GM23338 (cell line): ENCODE results near the gene IPO8. TPM values are rescaled to one million over a fixed set of nuclear protein-coding genes. Genes with fewer than 3 reads are reported as not detected.

Experiments
- ATAC-seq: fragments of 200-7000 bp; cut with Tn5 transposase; 3 replicates; pipeline ENCODE4 v1.9.1; 2020
- DNase-seq: peaks from one replicate; pipeline ENCODE4 v3.0.0-alpha.2; 2015; ENCODE audit warnings: low spot score
- H2AFZ ChIP-seq: fragments of 200-600 bp; sonication (generic); 2 replicates; pipeline ENCODE4 v1.8.0; 2016; ENCODE audit warnings: antibody characterized with exemption, mild to moderate bottlenecking, moderate library complexity
- H3F3A ChIP-seq: fragments of 200-600 bp; sonication (generic); replicated peaks from 2 replicates; pipeline ENCODE4 v1.8.0; 2017; ENCODE audit warnings: antibody characterized with exemption, mixed run types, low read depth
- H3K27ac ChIP-seq: fragments of 200-600 bp; sonication (generic); 2 replicates; pipeline ENCODE4 v1.6.1; 2016; ENCODE audit warnings: low read depth
- H3K27me3 ChIP-seq: fragments of 200-600 bp; sonication (generic); 2 replicates; pipeline ENCODE4 v1.8.0; 2016; ENCODE audit warnings: mild to moderate bottlenecking, mixed run types, moderate library complexity; ENCODE audit not compliant: insufficient read depth
- H3K36me3 ChIP-seq: fragments of 200-600 bp; sonication (generic); 2 replicates; pipeline ENCODE4 v1.8.0; 2016; ENCODE audit warnings: mild to moderate bottlenecking; ENCODE audit not compliant: insufficient read depth
- H3K4me1 ChIP-seq: fragments of 200-600 bp; sonication (generic); 2 replicates; pipeline ENCODE4 v1.8.0; 2016; ENCODE audit warnings: mild to moderate bottlenecking, moderate library complexity; ENCODE audit not compliant: insufficient read depth
- H3K4me2 ChIP-seq: fragments of 200-600 bp; sonication (generic); 2 replicates; pipeline ENCODE4 v1.7.1; 2017; ENCODE audit warnings: mixed run types
- H3K4me3 ChIP-seq: fragments of 200-600 bp; sonication (generic); 2 replicates; pipeline ENCODE4 v1.6.1; 2016; ENCODE audit warnings: mixed run types
- H3K79me2 ChIP-seq: fragments of 200-600 bp; sonication (generic); replicated peaks from 2 replicates; pipeline ENCODE4 v1.8.0; 2017; ENCODE audit warnings: mild to moderate bottlenecking; ENCODE audit not compliant: insufficient read depth
- H3K9me2 ChIP-seq: fragments of 200-600 bp; sonication (generic); 2 replicates; pipeline ENCODE4 v1.8.0; 2017; ENCODE audit not compliant: insufficient read depth
- H4K20me1 ChIP-seq: fragments of 200-600 bp; sonication (generic); replicated peaks from 2 replicates; pipeline ENCODE4 v1.8.0; 2017; ENCODE audit warnings: mild to moderate bottlenecking; ENCODE audit not compliant: insufficient read depth
- H3K27ac Mint-ChIP-seq: 2 replicates; pipeline ENCODE4 v1.8.0; 2020; ENCODE audit warnings: inconsistent platforms, mild to moderate bottlenecking, moderate library complexity, mixed read lengths
- H3K27me3 Mint-ChIP-seq: 3 replicates; pipeline ENCODE4 v1.8.0; 2022; ENCODE audit warnings: low read depth, mild to moderate bottlenecking, moderate library complexity, mixed read lengths, inconsistent platforms; ENCODE audit not compliant: insufficient read depth, poor library complexity
- H3K36me3 Mint-ChIP-seq: 3 replicates; pipeline ENCODE4 v1.8.0; 2021; ENCODE audit warnings: low read depth, mild to moderate bottlenecking, inconsistent platforms, moderate library complexity, mixed read lengths
- H3K4me1 Mint-ChIP-seq: 3 replicates; pipeline ENCODE4 v1.8.0; 2020; ENCODE audit warnings: mild to moderate bottlenecking, inconsistent platforms, mixed read lengths
- H3K4me3 Mint-ChIP-seq: 3 replicates; pipeline ENCODE4 v1.8.0; 2021; ENCODE audit warnings: moderate library complexity, mild to moderate bottlenecking, inconsistent platforms, mixed read lengths
- H3K9me3 Mint-ChIP-seq: 3 replicates; pipeline ENCODE4 v1.8.0; 2020; ENCODE audit warnings: moderate library complexity, mild to moderate bottlenecking, inconsistent platforms, mixed read lengths
- CREB1 ChIP-seq: fragments of 250-450 bp; sonication (Bioruptor Pico); IDR thresholded peaks from 2 replicates; pipeline ENCODE4 v1.5.0; 2020; ENCODE audit warnings: low read depth, mild to moderate bottlenecking, moderate library complexity
- CTCF ChIP-seq, 2 experiments: fragments of 200-600 bp in 1 of 2; sonication (generic) in 1 of 2; conservative IDR thresholded peaks; 2 replicates each; pipeline versions ENCODE4 v1.5.1 to v1.6.1; 2016 to 2017; ENCODE audit warnings: antibody characterized with exemption in 2 of 2, low read depth in 2 of 2, mild to moderate bottlenecking in 2 of 2, moderate library complexity in 1 of 2
- ETS1 ChIP-seq: IDR thresholded peaks from 2 replicates; pipeline ENCODE4 v1.6.1; 2016; ENCODE audit warnings: antibody characterized with exemption
- EZH2 ChIP-seq: fragments of 200-600 bp; sonication (generic); IDR thresholded peaks from one replicate; pipeline ENCODE4 v1.8.0; 2017; ENCODE audit warnings: antibody characterized with exemption, mild to moderate bottlenecking, low read depth; ENCODE audit not compliant: unreplicated experiment
- EZH2phosphoT487 ChIP-seq: fragments of 200-600 bp; sonication (generic); IDR thresholded peaks from one replicate; pipeline ENCODE4 v1.8.1; 2018; ENCODE audit warnings: antibody characterized with exemption; ENCODE audit not compliant: unreplicated experiment
- JUNB ChIP-seq: IDR thresholded peaks from one replicate; pipeline ENCODE4 v1.6.1; 2016; ENCODE audit warnings: antibody characterized with exemption; ENCODE audit not compliant: unreplicated experiment
- NANOG ChIP-seq: IDR thresholded peaks from 2 replicates; pipeline ENCODE4 v1.6.1; 2016; ENCODE audit warnings: antibody characterized with exemption, borderline replicate concordance
- POLR2AphosphoS5 ChIP-seq: IDR thresholded peaks from 2 replicates; pipeline ENCODE4 v1.6.1; 2016; ENCODE audit warnings: antibody characterized with exemption, low read depth
- REST ChIP-seq: IDR thresholded peaks from one replicate; pipeline ENCODE4 v1.6.1; 2018; ENCODE audit warnings: antibody characterized with exemption; ENCODE audit not compliant: unreplicated experiment
- STAT1 ChIP-seq: IDR thresholded peaks from one replicate; pipeline ENCODE4 v1.6.1; 2016; ENCODE audit warnings: antibody characterized with exemption; ENCODE audit not compliant: unreplicated experiment
- ZNF114 ChIP-seq: fragments of 250-450 bp; sonication (Bioruptor Pico); IDR thresholded peaks from 2 replicates; pipeline ENCODE4 v1.5.0; 2020; ENCODE audit warnings: mild to moderate bottlenecking, moderate library complexity
- ZNF331 ChIP-seq: fragments of 250-450 bp; sonication (Bioruptor Pico); IDR thresholded peaks from 2 replicates; pipeline ENCODE4 v1.5.0; 2020; ENCODE audit warnings: low read depth, mild to moderate bottlenecking, moderate library complexity
- ZNF462 ChIP-seq: fragments of 250-450 bp; sonication (Bioruptor Pico); IDR thresholded peaks from 2 replicates; pipeline ENCODE4 v1.5.0; 2020; ENCODE audit warnings: mild to moderate bottlenecking, moderate library complexity
- polyA plus RNA-seq: library from polyadenylated mRNA; unstranded; fragments of >200 nt; fragmentation: Nextera tagmentation; extraction: Ambion mirVana; gene quantifications from 2 replicates; pipeline ENCODE4 v1.2.1, GENCODE V29; 2016
- total RNA-seq: library from RNA; depleted of rRNA; stranded (reverse); fragments of >200 nt; shearing (Covaris generic); gene quantifications from 2 replicates; pipeline ENCODE4 v1.2.3, GENCODE V29; 2014

IPO8 gene
- total and polyA plus RNA-seq, 2 experiments from 2014 or later: 13.4 to 53.6 TPM

GRCh38 chr12:30694412-30695198 lies 1.1 kb downstream of the IPO8 start:
- H3K4me2 ChIP-seq: peak overlapping the region; percentile 98
- Mint-ChIP-seq H3K36me3 (no peaks in the 10 kb centered on the region), H3K27me3 (peaks cover 7% of the 10 kb centered on the region), H3K4me3 (peak overlapping the region; percentile 90), H3K27ac (peak overlapping the region; percentile 45; the same call in 1 of the 2 replicates), H3K4me1 (peaks cover 38% of the 10 kb centered on the region), H3K9me3 (no peaks in the 10 kb centered on the region)
- DNase-seq: peak; percentile 63
- peak overlapping the region; percentile 87 for H2AFZ ChIP-seq
- H3K4me1 ChIP-seq: peaks cover 34% of the 10 kb centered on the region
- peak overlapping the region; percentile 95 for H3K4me3 ChIP-seq
- no peaks in the 10 kb centered on the region for H3K27me3 ChIP-seq
- TF ChIP-seq POLR2AphosphoS5: no peak
- TF ChIP-seq ZNF462 (CRISPR knock-in tag): no peak
- TF ChIP-seq NANOG: no peak
- no peak for TF ChIP-seq EZH2phosphoT487
- TF ChIP-seq EZH2: no peak
- TF ChIP-seq STAT1: no peak
- TF ChIP-seq CTCF (conservative IDR thresholded peaks at IDR 0.05; ENCODE audit: low read depth in 2 of 2): no peak
- TF ChIP-seq REST: no peak
- TF ChIP-seq ZNF114 (CRISPR knock-in tag): no peak
- TF ChIP-seq CREB1 (CRISPR knock-in tag): no peak
- TF ChIP-seq JUNB: no peak
- TF ChIP-seq ETS1: no peak
- TF ChIP-seq ZNF331 (CRISPR knock-in tag): no peak
- H3F3A ChIP-seq: 0 out of 2 replicates have a peak, but pooled peaks cover 3% of the 10 kb centered on the region
- peaks cover 46% of the 10 kb centered on the region for H3K79me2 ChIP-seq
- no peaks in the 10 kb centered on the region for H3K9me2 ChIP-seq
- ATAC-seq: peak; percentile 48
- no peaks in the 10 kb centered on the region for H3K36me3 ChIP-seq
- H3K27ac ChIP-seq: 0 out of 2 replicates have a peak overlapping the region, but pooled peaks have one; percentile 61
- peaks cover 9% of the 10 kb centered on the region for H4K20me1 ChIP-seq
